ENCODE measurements around the gene GBA2. TPM values are rescaled to one million over a fixed set of nuclear protein-coding genes. Genes with fewer than 3 reads are reported as not detected.

GBA2 gene
- total RNA-seq, 2 donors from 2014 or later, result 48.5 to 55.4 TPM

DNA sequence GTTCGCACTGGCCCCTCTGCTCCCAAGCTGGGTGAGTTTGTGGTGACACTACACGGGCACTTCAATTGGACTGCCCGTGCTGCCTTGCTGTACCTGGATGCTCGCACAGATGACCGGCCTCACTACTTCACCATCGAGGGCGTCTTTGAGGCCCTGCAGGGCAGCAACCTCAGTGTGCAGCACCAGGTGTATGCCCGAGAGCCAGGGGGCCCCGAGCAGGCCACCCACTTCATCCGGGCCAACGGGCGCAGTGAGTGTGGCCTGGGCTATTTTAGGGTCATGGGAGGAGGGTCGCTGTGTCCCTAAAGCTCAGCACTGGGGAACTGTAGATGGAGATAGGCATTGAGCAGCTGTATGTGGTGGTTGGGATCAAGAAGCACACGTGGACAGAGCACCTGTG is 43.8 kb upstream of the GBA2 start:
- no peaks in the 10 kb centered on the region for H3K9me3 ChIP-seq
- no peaks in the 10 kb centered on the region for H3K4me1 ChIP-seq (replicated peaks)
- no peak overlapping the region for H3K4me3 ChIP-seq
- DNase-seq (ENCODE audit: low spot score), result no peak
- intact Hi-C loops (cut with DNase I), result no loop called here
- no peaks in the 10 kb centered on the region for H3K36me3 ChIP-seq
- TF ChIP-seq, protein P1, sequence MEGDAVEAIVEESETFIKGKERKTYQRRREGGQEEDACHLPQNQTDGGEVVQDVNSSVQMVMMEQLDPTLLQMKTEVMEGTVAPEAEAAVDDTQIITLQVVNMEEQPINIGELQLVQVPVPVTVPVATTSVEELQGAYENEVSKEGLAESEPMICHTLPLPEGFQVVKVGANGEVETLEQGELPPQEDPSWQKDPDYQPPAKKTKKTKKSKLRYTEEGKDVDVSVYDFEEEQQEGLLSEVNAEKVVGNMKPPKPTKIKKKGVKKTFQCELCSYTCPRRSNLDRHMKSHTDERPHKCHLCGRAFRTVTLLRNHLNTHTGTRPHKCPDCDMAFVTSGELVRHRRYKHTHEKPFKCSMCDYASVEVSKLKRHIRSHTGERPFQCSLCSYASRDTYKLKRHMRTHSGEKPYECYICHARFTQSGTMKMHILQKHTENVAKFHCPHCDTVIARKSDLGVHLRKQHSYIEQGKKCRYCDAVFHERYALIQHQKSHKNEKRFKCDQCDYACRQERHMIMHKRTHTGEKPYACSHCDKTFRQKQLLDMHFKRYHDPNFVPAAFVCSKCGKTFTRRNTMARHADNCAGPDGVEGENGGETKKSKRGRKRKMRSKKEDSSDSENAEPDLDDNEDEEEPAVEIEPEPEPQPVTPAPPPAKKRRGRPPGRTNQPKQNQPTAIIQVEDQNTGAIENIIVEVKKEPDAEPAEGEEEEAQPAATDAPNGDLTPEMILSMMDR (IDR thresholded peaks at IDR 0.05), result no peak
- TF ChIP-seq POLR2AphosphoS5 (IDR thresholded peaks at IDR 0.05) (no peak), POLR2A (IDR thresholded peaks at IDR 0.05) (no peak)
- H3K27ac ChIP-seq, result no peak overlapping the region
- H3K27me3 ChIP-seq (replicated peaks; ENCODE audit: insufficient read depth), result no peaks in the 10 kb centered on the region
- 88% methylated on average over 14 of the region's 14 CpGs for WGBS

DNA sequence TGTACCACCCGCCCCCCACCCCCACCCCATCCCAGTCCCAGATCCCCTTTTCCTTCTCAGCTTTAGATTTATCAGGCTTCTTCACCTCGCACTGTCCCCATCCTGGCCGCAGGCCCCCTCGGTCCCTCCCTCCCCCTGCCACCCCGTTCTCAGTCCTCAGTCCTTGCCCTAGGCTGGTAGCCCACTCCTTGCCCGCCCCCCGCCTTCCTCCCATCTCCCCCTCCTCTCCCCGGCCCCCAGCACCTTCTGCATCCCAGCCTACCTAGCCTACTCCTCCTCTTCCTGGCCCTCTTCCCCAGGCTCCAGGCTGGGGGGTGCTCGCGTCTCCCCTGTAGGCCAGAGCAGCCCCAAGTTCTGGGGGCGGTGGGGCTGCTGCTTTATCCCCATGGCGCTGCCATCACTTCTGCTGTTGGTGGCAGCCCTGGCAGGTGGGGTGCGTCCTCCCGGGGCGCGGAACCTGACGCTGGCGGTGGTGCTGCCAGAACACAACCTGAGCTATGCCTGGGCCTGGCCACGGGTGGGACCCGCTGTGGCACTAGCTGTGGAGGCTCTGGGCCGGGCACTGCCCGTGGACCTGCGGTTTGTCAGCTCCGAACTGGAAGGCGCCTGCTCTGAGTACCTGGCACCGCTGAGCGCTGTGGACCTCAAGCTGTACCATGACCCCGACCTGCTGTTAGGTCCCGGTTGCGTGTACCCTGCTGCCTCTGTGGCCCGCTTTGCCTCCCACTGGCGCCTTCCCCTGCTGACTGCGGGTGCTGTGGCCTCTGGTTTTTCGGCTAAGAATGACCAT is 43.2 kb upstream of the GBA2 start:
- Histone ChIP-seq H3K4me3 (peak overlapping the region; percentile 41 to 50), H3K36me3 (no peaks in the 10 kb centered on the region), H3K27me3 (replicated peaks; ENCODE audit: insufficient read depth) (no peaks in the 10 kb centered on the region), H3K4me1 (replicated peaks) (no peaks in the 10 kb centered on the region), H3K9me3 (no peaks in the 10 kb centered on the region), H3K27ac (peak overlapping the region; percentile 70 to 76)
- TF ChIP-seq, protein P1 (IDR thresholded peaks at IDR 0.05), result no peak
- no peak for TF ChIP-seq POLR2AphosphoS5 (IDR thresholded peaks at IDR 0.05)
- no peak for TF ChIP-seq POLR2A (IDR thresholded peaks at IDR 0.05)
- WGBS, result 76% methylated on average over 32 of the region's 34 CpGs
- intact Hi-C loops (cut with DNase I), result no loop called here
- no peak for DNase-seq (ENCODE audit: low spot score)

DNA sequence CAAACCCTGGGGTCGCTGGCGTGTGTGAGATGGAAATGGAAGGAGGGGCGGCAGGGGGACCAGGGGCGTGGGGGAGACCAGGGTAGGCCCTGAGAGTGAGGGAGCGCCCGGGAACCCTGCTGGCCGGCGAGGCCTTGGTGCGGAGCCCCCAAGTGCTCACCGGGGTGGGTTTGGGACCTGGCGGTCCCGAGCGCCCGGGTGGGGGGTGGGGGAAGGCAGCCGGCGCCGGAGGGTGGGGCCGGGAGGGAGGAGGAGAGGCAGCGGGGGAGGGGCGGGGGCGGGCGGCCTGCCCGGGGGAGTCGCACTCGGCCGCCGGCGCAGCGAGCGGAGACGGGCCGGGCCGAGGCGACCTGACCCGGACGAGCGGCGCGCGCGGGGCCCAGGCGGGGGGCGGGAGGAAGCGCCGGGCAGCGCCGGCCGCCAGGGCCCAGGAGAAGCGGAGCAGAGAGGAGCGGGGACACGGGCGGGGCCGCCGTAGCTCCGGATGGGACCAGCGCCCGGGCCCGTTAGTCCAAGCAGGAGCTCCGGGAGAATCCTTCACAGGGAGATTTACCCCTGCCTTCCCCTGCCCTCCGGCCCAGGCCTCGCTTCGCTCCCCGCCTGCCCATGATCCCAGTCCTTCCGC is 42.4 kb upstream of the GBA2 start, which contains the start of gene NPR2:
Gene NPR2, plus strand, starts transcription at position 295 of the 625 bp plus-strand sequence. CDS start 818 bp downstream, outside the sequence.
- H3K4me1 ChIP-seq (replicated peaks), result no peaks in the 10 kb centered on the region
- intact Hi-C loops (cut with DNase I), result loop anchor here (2.0 kb wide), 1 partner anchor 35 kb away; no protein-coding TSS in a partner anchor

DNA sequence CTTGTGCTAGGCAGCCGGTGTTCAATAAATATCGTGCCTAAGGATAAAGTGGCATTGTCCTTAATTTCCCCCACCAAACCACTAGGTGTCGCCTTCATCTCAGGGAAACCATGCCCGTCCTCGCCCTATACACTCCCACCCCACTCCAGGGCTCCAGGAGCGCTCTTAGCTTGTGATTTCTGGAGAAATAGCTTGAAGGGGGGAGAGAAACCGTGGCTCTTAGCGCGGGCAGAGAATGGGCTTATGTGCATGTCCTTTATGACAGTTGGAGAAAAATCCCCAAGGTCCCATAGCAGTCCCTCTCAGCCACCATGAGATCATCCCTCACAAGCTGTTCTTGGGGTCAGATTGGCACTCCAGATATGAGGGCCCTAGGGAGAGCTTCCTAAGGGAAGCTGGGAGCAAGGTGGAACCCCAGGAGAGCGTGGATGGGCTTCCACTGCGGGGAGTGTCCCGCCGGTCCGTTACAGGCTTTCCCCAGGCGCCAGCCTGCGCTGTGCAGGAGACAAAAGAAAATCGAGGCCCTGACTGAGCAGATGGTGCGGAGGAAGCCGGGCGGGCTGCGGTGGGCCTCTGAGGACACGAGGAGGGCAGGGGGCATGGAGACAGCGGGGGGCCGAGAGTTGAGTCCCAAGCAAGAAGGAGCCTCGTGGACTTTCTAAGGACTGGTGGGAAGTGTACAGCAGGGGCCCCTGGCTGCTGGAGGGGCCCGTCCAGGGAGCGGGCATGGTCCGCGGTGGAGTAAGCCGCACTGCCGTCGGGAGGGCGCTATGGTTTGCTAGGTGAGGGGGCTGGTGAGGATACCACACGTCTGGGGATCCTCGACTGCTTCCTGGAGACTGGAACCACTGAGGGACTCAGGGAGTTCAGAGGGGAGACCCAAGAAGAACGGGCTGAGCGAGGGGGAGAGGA is 41.6 kb upstream of the GBA2 start:
- no peaks in the 10 kb centered on the region for H3K36me3 ChIP-seq
- TF ChIP-seq POLR2AphosphoS5 (IDR thresholded peaks at IDR 0.05) (peak; percentile 69), POLR2A (IDR thresholded peaks at IDR 0.05) (no peak)
- TF ChIP-seq, protein P1 (IDR thresholded peaks at IDR 0.05), result peak; percentile 70 to 90 (median 84)
- H3K27ac ChIP-seq, result peak overlapping the region; percentile 36 to 76
- intact Hi-C loops (cut with DNase I), result loop anchor here (1.0 to 2.0 kb wide), 2 partner anchors 36 to 91 kb away; no protein-coding TSS in a partner anchor
- no peaks in the 10 kb centered on the region for H3K9me3 ChIP-seq
- H3K27me3 ChIP-seq (replicated peaks; ENCODE audit: insufficient read depth), result no peaks in the 10 kb centered on the region
- peak; percentile 74 for DNase-seq (ENCODE audit: low spot score)
- no peaks in the 10 kb centered on the region for H3K4me1 ChIP-seq (replicated peaks)
- 53% methylated on average over 37 of the region's 37 CpGs for WGBS
- peak overlapping the region; percentile 41 to 50 for H3K4me3 ChIP-seq

More for the DNA sequence above, 42.4 kb upstream of the GBA2 start, which contains the start of gene NPR2:
- 14% methylated on average over 30 of the region's 64 CpGs for WGBS
- H3K9me3 ChIP-seq, result no peaks in the 10 kb centered on the region
- H3K27ac ChIP-seq, result peak within 1 kb of the TSS; percentile 70 to 76
- no peaks in the 10 kb centered on the region for H3K27me3 ChIP-seq (replicated peaks; ENCODE audit: insufficient read depth)
- peak within 1 kb of the TSS; percentile 41 to 50 for H3K4me3 ChIP-seq
- no peak for DNase-seq (ENCODE audit: low spot score)
- no peaks in the 10 kb centered on the region for H3K36me3 ChIP-seq
- no peak for TF ChIP-seq POLR2AphosphoS5 (IDR thresholded peaks at IDR 0.05)
- no peak for TF ChIP-seq POLR2A (IDR thresholded peaks at IDR 0.05)
- TF ChIP-seq, protein P1 (IDR thresholded peaks at IDR 0.05), result peak in 1 of 4 experiments; percentile 16

All from prostate gland (tissue), 2 donors.